Stimulated activated CD8-positive, alpha-beta memory T cell treated with anti-CD3 and anti-CD28 coated beads, Interleukin-12 subunit alpha, Interleukin-12 subunit beta, amount 100 ng/mL, for 4 hours (primary cell): ENCODE data around the gene BHMT2.

ENCODE experiments used
- DNase-seq: peaks from one replicate; pipeline ENCODE4 v3.0.0-alpha.2; 2020; ENCODE audit warnings: low read depth

The BHMT2 gene

DNA sequence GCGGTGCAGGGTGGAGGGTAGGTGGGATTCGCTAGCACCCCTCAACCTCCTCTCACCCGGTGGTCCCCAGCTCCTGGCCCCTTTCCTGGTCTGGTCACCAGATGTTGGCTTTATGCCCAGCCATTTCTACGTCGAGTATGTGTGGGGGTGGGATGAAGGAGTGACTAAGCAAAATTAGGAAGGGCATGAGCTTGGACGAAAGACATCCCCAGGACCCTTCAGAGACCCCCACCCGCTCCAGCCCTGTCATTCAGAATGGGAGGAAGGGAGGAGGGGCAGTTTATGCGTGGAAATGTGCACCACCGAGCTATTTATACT lies 742 bp downstream of the BHMT2 start:
- no peak for DNase-seq

DNA sequence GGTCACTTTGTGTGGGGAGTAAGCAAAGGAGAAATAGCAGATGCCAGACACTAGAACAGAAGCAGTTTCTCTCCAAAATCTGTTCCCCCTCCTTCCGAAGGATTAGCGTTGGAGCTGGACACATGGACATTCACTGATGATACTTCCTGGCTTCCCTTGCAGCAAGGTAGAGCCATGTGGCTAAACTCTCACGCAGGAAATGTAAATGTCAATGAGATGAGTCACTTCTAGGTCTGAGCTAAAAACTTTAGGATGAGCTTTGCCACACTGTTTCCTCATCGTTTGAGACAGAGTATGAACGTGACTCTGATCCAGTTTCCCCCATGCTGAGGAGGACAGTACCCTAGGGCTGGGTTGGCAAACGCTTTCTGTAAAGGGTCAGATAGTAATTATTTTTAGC lies 5.1 kb downstream of the BHMT2 start:
- no peak for DNase-seq

- DNase-seq: no peak
Measured at GRCh38 chr5:79075646-79076426, 6.3 kb downstream of the BHMT2 start.

DNA sequence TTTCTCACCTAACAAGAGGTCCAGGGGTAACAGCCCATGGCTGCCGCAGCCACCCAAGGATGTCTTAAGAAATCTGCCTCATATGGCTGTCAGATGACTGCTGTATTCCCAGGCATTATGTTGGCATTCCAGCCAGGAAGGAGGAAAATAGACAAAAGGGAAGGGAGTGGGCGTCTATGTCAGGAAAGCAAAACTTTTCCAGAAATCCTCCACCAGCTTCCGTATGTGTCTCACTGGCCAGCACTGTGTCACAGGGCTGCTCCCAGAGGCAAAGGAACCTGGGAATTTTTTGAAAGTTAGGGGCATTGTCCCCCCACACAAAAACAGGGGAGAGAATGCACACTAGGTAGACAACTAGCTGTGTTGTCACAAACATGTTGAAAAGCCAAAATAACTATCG lies 7.3 kb downstream of the BHMT2 start:
- no peak for DNase-seq

- no peak for DNase-seq
Measured at GRCh38 chr5:79077680-79078365, 8.3 kb downstream of the BHMT2 start.

- no peak for DNase-seq
Measured at GRCh38 chr5:79080804-79081203, 11.2 kb downstream of the BHMT2 start.

GRCh38 chr5:79081779-79082178 lies 12.2 kb downstream of the BHMT2 start:
- no peak for DNase-seq

DNA sequence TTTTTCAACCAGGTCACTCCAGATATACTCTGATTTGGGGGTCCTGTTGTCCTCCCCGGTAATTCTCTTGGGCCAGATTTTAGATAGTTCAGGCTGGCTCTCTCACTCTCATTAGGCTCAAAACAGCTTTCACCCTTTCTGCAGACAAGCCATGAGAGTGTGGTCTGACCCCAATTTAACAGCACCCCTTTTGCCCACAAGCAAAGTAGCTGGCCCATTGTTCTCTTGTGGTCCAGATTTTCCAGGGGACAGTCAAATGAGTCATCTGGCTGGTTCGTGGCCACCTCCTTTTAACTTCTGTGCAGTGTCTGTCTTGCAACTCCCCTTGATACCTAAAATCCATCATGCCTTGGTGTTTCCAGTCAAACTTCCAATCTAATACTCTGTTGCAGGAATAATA lies 16.5 kb downstream of the BHMT2 start:
- DNase-seq: no peak

GRCh38 chr5:79088507-79088906 lies 18.9 kb downstream of the BHMT2 start:
- DNase-seq: no peak

- no peak for DNase-seq
Measured at GRCh38 chr5:79091064-79091463, 21.5 kb downstream of the BHMT2 start.

DNA sequence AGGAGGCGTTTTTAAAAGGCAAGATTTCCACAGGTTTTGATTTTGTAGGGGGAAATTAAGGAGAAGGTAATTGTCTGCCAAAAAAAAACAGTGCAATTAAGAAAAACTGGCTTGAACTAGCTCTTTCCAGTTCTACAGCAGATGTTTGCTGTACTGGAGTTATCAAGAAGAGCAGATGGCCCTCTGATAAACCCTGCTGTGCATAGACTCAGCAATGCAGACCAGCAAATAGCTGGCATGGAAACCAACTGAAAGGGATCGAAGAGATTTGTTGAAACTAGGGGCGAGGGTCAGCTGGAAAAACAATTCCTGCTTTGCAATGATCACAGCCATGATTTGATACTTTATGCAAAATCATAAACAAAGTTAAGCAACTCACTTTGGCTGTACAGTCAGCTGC lies 24.2 kb downstream of the BHMT2 start:
- no peak for DNase-seq

DNA sequence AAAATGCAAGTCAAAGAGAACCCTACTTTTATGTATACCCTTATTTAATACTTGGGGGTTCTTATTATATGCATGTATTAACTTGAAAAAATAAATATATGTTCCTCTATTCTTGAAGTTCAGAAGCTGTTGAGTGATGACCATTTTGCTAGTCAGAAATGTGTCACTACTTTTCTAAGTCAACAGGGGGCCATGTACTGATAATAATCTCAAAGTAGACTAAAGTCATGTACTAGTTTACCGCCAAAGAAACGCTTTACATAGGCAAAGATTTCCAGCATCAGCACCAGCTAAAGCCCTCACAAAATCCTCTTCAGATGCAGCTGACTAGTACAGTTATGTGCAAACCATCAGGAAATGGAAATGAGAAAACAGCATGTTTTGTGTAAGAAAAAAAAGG lies 36.3 kb downstream of the BHMT2 start:
- DNase-seq: no peak

GRCh38 chr5:79107020-79107796 lies 37.6 kb downstream of the BHMT2 start:
- no peak for DNase-seq

DNA sequence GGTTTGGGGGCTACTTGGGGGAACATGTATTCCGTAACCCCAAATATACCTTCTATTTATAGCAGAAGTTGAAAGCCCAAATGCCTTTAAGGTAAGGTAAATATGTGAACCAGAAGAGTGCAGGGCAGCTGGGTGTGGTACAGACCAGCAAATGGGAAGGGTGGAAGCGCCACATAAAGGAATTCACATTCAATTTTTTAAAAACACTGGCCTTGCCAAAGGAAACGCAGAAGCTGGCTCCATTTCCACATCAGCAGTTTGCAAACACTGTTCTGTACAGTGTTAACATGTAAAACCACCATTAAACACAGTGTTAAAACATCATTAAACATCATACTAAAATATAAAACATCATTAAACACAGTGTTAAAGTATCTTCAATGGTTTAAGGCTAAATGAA lies 38.5 kb downstream of the BHMT2 start:
- no peak for DNase-seq

GRCh38 chr5:79108792-79109191 lies 39.2 kb downstream of the BHMT2 start:
- no peak for DNase-seq

DNA sequence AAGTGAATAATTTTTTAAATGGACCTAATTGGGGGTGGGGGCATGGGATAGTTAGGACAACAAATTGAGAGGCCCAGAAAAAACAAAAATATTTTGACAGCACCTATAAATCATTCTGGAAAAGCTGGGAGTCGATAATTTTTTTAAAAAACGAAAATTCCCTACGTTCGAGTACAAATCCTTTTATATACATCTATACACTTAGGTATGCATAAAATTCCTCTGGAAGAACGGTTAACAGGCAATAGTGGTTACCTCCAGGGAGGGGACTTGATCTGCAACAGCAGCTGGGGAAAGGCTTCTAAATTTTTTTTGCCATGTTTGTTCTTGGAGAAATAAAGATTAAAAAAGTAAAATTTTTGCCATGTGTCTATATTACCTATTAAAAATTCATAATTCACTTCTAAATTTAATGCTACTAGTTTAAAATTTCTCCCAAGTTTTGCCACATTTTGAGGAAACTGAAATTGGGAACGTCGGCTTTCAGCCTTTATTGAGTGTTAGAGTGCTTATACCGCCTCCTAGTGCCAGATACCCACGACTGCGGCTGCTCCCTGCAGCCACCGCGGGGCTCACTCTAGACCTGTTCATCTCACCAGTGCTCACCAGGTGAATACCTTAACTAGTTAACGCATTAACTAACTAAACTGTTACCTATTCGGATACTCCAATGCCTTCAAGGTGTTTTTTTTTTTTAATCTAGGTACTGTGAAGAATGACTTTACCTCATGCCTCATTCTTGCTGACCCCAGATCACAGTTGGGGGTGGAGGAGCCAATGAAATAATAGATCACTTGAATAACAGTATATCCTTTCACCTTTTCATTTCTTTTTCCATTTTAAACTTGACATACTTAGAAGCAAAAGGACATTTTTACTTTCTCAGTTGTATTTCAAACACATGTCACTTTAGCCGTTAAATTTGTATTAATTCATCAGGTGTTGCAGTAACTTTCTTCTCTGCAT lies 40.2 kb downstream of the BHMT2 start:
- DNase-seq: no peak

GRCh38 chr5:79111387-79111959 lies 41.9 kb downstream of the BHMT2 start, which contains the start of gene BHMT:
Gene BHMT, plus strand, starts transcription at chr5:79111809. Its CDS starts 77 bp downstream, at chr5:79111886.
- no peak for DNase-seq

DNA sequence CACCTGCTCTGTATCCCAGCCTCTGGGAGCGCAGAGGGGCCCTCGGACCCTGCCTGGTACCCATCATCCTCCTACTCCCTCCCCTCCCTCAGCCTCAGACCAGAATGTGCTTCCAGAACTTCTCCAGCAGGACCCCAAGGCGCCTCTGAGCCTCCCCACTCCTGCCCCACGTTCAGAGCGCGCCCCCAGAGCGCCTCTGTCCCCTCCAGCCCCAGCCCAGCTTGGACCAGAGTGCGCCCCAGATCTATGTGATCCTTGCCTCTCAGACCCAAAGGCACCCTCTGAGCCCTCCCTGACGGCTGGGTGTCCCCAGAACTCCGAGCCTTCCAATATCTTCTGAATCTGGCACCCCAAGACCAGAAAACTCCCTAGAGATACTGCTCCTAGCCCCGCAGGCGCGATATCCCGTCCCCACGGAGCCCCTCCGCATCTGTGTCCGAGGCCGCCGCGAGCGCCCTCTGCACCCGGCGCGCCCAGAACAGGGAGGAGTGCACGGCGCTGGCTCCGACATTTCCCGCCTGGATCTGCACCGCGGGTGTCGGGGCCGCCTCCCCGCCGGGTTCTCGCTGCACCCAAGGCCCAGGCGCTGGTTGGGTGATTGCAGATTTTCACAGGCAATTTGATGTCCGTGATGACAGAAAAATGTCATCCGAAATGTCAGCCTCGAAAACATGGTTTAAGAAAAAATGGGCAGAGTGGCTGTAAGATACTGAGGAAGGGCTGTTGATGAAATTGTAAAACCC lies 42.6 kb downstream of the BHMT2 start:
- no peak for DNase-seq

DNA sequence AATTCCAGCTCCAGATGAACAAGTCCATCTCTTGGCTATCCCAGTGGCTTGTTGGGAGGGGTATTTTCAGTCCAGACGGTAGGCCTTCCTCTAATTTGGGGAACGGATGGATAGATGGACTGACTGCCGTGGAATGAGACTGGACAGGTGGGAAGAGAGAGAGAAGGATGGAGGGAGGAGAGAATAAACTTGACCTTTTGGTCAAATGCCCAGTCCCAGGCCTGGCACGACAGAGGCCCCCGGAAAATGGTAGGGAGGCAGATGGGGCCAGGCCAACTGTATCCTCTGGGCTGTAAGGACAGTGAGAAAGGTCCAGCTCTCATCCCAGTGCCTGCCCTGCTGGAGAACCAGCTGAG lies 43.1 kb downstream of the BHMT2 start:
- no peak for DNase-seq

DNA sequence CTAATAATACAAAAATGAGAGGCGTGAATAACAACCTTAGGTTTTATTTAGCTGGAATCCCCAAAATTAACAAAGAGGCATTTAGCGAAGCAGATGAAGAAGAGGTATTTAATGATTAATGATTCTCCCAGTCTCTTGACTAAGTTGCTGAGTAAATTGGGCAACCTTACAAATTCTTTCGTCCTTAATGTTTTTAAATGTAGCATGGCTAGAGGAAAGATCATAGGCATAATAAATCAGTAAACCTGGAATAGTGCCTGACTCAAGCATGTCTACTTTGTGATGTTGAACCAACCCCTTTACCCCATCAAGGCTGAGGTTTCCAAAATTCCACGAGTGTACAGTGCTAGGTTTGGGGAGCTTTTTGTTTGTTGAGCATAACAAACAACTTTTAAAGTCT lies 49.9 kb downstream of the BHMT2 start:
- DNase-seq: no peak

- DNase-seq: no peak
Measured at GRCh38 chr5:79120221-79120620, 50.7 kb downstream of the BHMT2 start.
